GM21717 (cell line): ENCODE data around the gene PRPS1L1.

ENCODE experiments used
- ATAC-seq: cut with Tn5 transposase; IDR thresholded peaks from one replicate; pipeline ENCODE4 v1.9.1; 2021; ENCODE audit warnings: mild to moderate bottlenecking, moderate library complexity; ENCODE audit not compliant: unreplicated experiment

The PRPS1L1 gene

GRCh38 chr7:18027628-18028027, at the start of gene PRPS1L1:
PRPS1L1 (minus strand) TSS chr7:18027846.
- no peak for ATAC-seq

- ATAC-seq, result no peak
Observed at GRCh38 chr7:18076461-18076860, 48.8 kb upstream of the PRPS1L1 start.

- ATAC-seq, result no peak
Observed at GRCh38 chr7:18068745-18069144, 41.1 kb upstream of the PRPS1L1 start.

- no peak for ATAC-seq
Observed at GRCh38 chr7:18064242-18064838, 36.7 kb upstream of the PRPS1L1 start.

- no peak for ATAC-seq
Observed at GRCh38 chr7:18063149-18063901, 35.7 kb upstream of the PRPS1L1 start.

- ATAC-seq, result no peak
Observed at GRCh38 chr7:18059171-18059570, 31.5 kb upstream of the PRPS1L1 start.

GRCh38 chr7:18053941-18054340, 26.3 kb upstream of the PRPS1L1 start:
- ATAC-seq, result no peak

- ATAC-seq, result no peak
Observed at GRCh38 chr7:18053177-18053928, 25.7 kb upstream of the PRPS1L1 start.

- ATAC-seq, result no peak
Observed at GRCh38 chr7:18049262-18049661, 21.6 kb upstream of the PRPS1L1 start.

- no peak for ATAC-seq
Observed at GRCh38 chr7:18046601-18047000, 19.0 kb upstream of the PRPS1L1 start.

GRCh38 chr7:18045171-18045570, 17.5 kb upstream of the PRPS1L1 start:
- ATAC-seq, result no peak

- ATAC-seq, result no peak
Observed at GRCh38 chr7:18041191-18041590, 13.5 kb upstream of the PRPS1L1 start.

- ATAC-seq, result no peak
Observed at GRCh38 chr7:18040196-18040595, 12.6 kb upstream of the PRPS1L1 start.

- no peak for ATAC-seq
Observed at GRCh38 chr7:18038382-18038781, 10.7 kb upstream of the PRPS1L1 start.

- no peak for ATAC-seq
Observed at GRCh38 chr7:18037609-18038008, 10.0 kb upstream of the PRPS1L1 start.

GRCh38 chr7:18036783-18037182, 9.1 kb upstream of the PRPS1L1 start:
- no peak for ATAC-seq

GRCh38 chr7:18030758-18031157, 3.1 kb upstream of the PRPS1L1 start:
- ATAC-seq, result no peak

- no peak for ATAC-seq
Observed at GRCh38 chr7:18020138-18020715, 7.4 kb downstream of the PRPS1L1 start.

- ATAC-seq, result no peak
Observed at GRCh38 chr7:18019555-18019954, 8.1 kb downstream of the PRPS1L1 start.

GRCh38 chr7:18018296-18019215, 9.1 kb downstream of the PRPS1L1 start:
- no peak for ATAC-seq
